ENCODE data around the gene RBM19. TPM values are rescaled to one million over a fixed set of nuclear protein-coding genes. Genes with fewer than 3 reads are reported as not detected.

RBM19 gene
- total and polyA plus RNA-seq, 4 donors = 7.9 to 18.7 (median 9.0) TPM

- no peak for TF ChIP-seq CTCF (IDR thresholded peaks at IDR 0.05; ENCODE audit: low read depth, low read length, missing input control)
- no peak for TF ChIP-seq FOXA2 (IDR thresholded peaks at IDR 0.05)
- TF ChIP-seq FOXA1 (IDR thresholded peaks at IDR 0.05) = no peak
- no peak for TF ChIP-seq NR2F2 (IDR thresholded peaks at IDR 0.05)
- no peak for TF ChIP-seq RXRA (IDR thresholded peaks at IDR 0.05)
- TF ChIP-seq ZBTB33 (IDR thresholded peaks at IDR 0.05) = no peak
- TF ChIP-seq ATF3 (IDR thresholded peaks at IDR 0.05) = no peak
- no peak for TF ChIP-seq TAF1 (conservative IDR thresholded peaks at IDR 0.05)
- no peak for TF ChIP-seq EGR1 (IDR thresholded peaks at IDR 0.05; ENCODE audit: low read depth in 2 of 2)
- Histone ChIP-seq H3K4me3 (ENCODE audit: low read depth in 1 of 3, low read length in 3 of 3) (no peak overlapping the region), H3K36me3 (ENCODE audit: control insufficient read depth in 4 of 4, insufficient read depth in 3 of 4, low read depth in 1 of 4, low read length in 3 of 4) (no peaks in the 10 kb centered on the region), H3K27me3 (ENCODE audit: control insufficient read depth in 4 of 4, insufficient read depth in 4 of 4, low read length in 3 of 4) (no peaks in the 10 kb centered on the region), H3K4me1 (ENCODE audit: control insufficient read depth in 4 of 4, insufficient read depth in 4 of 4, low read length in 3 of 4) (no peaks in the 10 kb centered on the region), H3K9ac (ENCODE audit: low read depth in 1 of 2, low read length in 2 of 2) (no peak overlapping the region), H3K9me3 (ENCODE audit: control insufficient read depth in 4 of 4, low read length in 3 of 4) (no peaks in the 10 kb centered on the region), H3K27ac (ENCODE audit: low read depth in 1 of 2, low read length in 2 of 2) (no peak overlapping the region)
- no peak for DNase-seq (ENCODE audit: low spot score)
- WGBS = 80% methylated on average over 5 of the region's 5 CpGs
Observed at GRCh38 chr12:113837084-113837483, 129.0 kb downstream of the RBM19 start.

GRCh38 chr12:113835896-113836295, 130.2 kb downstream of the RBM19 start:
- Histone ChIP-seq H3K9ac (ENCODE audit: low read depth in 1 of 2, low read length in 2 of 2) (no peak overlapping the region), H3K36me3 (ENCODE audit: control insufficient read depth in 4 of 4, insufficient read depth in 3 of 4, low read depth in 1 of 4, low read length in 3 of 4) (no peaks in the 10 kb centered on the region), H3K27me3 (ENCODE audit: control insufficient read depth in 4 of 4, insufficient read depth in 4 of 4, low read length in 3 of 4) (no peaks in the 10 kb centered on the region), H3K27ac (ENCODE audit: low read depth in 1 of 2, low read length in 2 of 2) (no peak overlapping the region), H3K9me3 (ENCODE audit: control insufficient read depth in 4 of 4, low read length in 3 of 4) (no peaks in the 10 kb centered on the region), H3K4me1 (ENCODE audit: control insufficient read depth in 4 of 4, insufficient read depth in 4 of 4, low read length in 3 of 4) (no peaks in the 10 kb centered on the region), H3K4me3 (ENCODE audit: low read depth in 1 of 3, low read length in 3 of 3) (no peak overlapping the region)
- DNase-seq (ENCODE audit: low spot score) = no peak
- 95% methylated on average over 16 of the region's 16 CpGs for WGBS
- TF ChIP-seq RXRA (IDR thresholded peaks at IDR 0.05) (no peak), FOXA2 (IDR thresholded peaks at IDR 0.05) (no peak), CTCF (IDR thresholded peaks at IDR 0.05; ENCODE audit: low read depth, low read length, missing input control) (no peak), YY1 (IDR thresholded peaks at IDR 0.05) (no peak), FOXA1 (IDR thresholded peaks at IDR 0.05) (no peak), HNF4A (conservative IDR thresholded peaks at IDR 0.05) (no peak), REST (IDR thresholded peaks at IDR 0.05) (no peak), GABPA (IDR thresholded peaks at IDR 0.05 in 1 of 2, conservative IDR thresholded peaks at IDR 0.05 in 1 of 2) (no peak), JUND (IDR thresholded peaks at IDR 0.05) (no peak), TAF1 (conservative IDR thresholded peaks at IDR 0.05) (no peak), RAD21 (IDR thresholded peaks at IDR 0.05) (no peak), EGR1 (IDR thresholded peaks at IDR 0.05; ENCODE audit: low read depth in 2 of 2) (no peak), ATF3 (IDR thresholded peaks at IDR 0.05) (no peak), NR2F2 (IDR thresholded peaks at IDR 0.05) (no peak)
